GM21528 (cell line): ENCODE results near the gene ARMC3.
"Not testable (repeated sequence)": the region's sequence is repeated elsewhere in the genome, so short reads cannot be mapped to it uniquely, and the experiment has no call there.

ENCODE experiments used
- ATAC-seq: cut with Tn5 transposase; IDR thresholded peaks from one replicate; pipeline ENCODE4 v1.9.1; 2021; ENCODE audit warnings: mild to moderate bottlenecking, moderate library complexity; ENCODE audit not compliant: unreplicated experiment, low FRiP score

ARMC3 gene

DNA sequence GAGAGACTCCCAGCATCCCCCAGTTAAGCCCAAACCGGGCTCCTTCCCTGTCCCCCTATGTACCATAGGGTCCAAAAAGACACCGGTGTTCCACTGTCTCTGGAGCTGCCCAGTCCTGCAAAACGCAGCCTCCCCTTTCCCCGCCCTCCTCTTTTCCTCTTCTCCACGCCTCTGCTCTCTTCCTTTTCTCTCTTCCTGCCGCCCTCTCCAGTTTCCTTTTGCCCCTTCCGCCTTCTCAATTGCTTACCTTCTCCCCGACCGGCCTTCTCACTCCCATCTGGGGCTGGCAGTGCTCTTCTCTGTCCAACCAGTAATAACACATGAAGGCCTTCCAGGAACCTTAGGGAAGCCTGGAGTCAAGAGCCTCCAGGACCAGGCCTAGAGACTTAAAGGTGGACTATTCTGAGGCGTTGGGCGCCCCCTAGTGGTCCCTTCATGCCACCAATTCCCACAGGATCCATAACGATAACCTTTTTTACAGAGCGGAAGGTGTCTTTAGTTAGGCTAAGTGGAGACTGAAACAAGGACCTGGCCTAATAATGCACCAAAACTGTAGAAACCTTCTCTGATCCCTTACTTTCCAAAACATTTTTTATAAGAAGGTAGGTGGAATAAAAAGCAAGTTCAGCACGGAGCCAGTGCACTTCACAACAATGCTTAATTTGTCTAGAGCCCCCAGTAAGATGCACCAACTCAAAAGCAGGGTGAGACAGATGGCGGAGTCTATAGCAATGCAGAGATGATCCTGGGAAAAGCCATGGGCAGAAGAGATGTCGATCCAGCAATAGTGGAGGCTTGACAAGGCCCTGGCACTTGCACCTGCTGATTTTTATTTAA, 140.3 kb downstream of the ARMC3 start:
- ATAC-seq: no peak

DNA sequence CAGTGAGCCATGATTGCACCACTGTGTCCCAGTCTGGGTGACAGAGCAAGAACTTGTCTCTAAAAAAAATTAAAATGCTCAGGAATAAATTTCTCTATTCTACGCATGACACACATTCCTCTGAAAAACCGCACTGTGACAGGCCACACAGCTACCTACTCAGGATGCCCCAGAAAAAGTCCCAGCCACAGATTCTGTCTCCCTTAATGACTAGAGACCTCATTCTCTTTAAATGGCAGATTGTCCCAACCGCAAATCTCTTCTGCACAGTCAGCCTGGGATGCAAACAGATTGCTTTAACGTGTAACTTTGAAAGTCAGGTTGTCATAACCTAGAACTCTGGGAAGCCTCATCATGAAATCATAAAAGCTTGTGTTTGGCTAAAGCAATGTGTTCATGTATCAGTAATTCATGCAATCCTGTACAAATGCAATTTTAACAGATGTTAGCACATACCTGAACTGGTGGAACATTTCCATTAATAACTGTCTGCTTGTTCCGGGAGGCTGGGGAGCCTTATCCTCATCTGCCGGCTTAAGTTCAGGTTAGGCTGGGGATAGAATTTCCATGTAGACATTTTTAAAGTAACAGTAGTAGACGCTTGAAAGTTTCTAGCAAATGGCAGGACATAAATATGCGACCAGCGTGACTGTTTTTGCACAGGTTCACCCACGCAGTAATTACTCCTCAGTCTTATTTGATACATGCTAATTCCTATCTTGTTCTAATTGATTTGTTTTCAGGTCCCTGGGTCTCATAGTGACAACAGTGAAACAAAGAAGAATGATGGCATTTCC, 141.4 kb downstream of the ARMC3 start:
- no peak for ATAC-seq

DNA sequence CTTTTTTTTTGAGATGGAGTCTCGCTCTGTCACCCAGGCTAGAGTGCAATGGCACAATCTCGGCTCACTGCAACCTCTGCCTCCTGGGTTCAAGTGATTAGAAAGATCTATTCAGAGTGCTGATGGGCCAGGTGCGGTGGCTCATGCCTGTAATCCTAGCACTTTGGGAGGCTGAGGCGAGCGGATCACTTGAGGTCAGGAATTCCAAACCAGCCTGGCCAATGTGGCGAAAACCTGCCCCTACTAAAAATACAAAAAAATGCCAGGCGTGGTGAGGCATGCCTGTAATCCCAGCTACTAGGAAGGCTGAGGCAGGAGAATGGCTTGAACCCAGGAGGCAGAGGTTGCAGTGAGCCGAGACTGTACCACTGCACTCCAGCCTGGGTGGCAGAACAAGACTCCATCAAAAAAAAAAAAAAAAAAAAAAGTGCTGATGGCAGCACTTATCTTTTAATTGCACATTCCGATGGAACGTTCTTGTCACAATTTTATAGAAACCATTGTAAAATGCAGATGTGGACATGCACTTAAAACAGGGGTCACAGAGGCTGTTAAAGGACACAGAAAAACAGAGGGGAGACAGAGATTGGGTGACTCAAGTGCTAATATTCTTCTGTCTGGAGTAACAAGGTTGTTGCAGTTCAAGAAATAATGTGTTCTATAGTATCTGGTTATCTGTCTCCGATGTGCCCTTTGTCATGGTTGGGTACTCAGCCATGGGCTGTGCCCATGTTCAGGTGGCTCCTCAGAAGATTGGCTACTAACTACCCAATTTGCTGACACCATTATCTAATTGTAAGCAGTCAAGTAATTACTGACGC, 142.4 kb downstream of the ARMC3 start:
- ATAC-seq: not testable (repeated sequence)

DNA sequence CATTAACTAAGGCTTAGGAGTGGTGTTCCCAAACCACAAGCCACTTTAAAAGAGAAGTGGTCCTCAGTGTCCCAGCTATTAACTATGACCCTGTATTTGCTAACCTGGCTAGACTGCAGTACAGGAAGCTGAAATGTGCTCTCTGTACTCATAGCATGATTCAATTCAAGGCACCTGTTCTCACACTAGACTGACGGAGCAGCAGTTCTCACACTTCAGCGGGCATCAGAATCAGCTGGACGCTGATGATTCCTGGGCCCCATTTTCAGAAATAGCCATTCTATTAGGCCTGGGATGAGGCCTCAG, 143.0 kb downstream of the ARMC3 start:
- no peak for ATAC-seq

DNA sequence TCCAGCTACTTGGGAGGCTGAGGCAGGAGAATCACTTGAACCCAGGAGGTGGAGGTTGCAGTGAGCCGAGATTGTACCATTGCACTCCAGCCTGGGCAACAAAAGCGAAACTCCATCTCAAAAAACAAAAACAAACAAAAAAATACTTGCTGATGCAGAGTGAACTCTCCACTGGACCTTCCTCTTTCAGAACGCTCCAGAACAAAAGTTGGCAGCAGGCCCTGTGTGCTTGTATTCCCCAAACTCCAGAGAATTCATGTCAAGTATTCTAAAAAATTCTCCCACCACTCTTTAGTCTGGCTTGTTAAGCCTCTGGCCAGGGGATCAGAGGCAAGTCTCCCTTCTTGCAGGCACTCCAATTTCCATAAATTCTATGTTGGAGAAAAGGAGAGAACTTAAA, 144.7 kb downstream of the ARMC3 start:
- ATAC-seq: not testable (repeated sequence)

DNA sequence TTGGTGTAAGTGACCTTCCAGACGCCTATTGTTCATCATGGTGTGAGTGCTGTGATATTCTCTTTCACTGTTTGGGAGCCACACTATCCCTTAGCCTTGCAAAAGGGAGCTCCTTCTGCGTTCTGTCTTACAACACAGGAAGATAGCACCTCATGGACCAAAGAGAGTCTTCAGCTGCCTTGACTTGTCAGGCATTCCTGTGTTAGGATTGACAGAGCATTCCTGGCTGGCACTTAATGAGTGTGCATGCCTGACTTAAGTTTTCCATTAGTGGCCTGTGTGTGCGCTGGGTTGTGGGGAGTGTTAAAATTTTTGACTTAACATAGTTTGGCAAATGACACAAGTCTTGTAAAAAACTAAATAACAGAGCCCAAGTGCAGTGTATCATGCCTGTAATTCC, 145.7 kb downstream of the ARMC3 start:
- ATAC-seq: no peak

DNA sequence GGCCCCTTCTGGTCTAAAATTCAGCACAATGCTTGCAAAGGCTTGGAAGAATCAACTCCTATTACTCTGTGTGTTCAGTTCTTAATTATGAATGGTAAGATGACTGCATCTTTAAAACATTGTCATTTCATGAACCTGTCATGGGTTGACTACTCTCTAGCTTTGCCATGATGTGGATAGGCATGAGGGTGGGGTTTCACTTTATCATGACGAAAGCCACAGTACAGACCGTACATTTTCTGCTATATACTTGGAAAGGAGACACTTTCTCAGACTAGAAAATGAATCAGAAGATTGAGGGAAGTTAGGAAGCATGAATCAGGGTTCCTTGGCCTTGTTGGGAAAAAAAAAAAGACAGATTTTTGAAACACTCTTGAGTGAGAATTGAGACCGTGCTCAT, 147.8 kb downstream of the ARMC3 start:
- no peak for ATAC-seq

DNA sequence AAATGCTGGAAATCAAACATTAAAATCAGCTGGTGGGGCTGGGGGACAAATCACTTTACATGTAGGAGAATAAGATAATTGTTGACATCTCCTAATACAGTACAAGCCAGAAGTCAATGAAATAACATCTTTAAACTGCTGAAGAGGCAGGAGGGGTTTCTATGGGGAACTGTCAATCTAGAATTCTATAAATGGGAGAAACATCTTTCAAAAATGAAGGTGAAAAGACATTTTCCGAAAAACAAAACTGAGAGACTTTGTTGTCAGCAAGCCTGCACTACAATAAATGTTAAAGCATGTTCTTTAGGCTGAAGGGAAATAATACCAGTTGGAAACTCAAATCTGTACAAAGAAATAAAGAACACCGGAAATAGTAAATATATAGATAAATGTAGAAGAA, 150.3 kb downstream of the ARMC3 start:
- no peak for ATAC-seq

DNA sequence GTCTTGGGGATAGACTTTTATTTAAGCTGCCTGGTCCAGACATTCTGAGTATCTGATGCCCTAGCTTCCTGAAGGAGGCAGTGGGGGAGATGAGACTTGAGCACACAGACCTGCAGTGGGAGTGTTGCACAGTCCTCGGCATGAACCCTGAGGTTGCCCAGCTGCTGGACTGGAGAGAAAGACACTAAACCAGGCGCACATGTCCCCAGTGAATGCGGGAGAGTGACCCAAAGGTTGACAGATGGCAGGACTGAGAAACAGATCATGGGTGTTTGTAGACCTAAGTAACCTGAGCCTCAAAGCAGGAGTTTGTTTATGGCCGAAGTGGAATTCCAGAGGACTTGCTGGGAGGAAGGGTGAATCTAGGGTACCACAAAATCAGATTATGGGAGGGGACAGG, 151.8 kb downstream of the ARMC3 start:
- ATAC-seq: no peak

DNA sequence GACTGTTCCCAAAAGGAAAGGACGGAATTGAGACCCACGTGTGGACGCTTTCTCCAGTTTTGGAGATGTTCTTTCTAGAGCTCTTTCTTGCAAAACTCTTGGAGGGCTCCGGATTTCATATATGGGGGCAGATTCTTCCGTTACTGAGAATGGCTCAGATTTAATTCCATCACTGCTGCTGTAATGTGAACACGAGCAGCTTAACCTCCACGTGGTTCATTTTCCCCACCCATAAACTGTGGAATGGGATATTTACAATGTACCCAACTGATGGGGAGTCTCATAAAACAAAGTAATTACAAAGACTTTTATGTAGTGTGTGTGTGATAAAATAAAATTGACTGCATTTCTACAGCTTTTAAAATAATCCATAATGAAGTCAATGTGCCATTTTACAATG, 152.4 kb downstream of the ARMC3 start:
- ATAC-seq: no peak

DNA sequence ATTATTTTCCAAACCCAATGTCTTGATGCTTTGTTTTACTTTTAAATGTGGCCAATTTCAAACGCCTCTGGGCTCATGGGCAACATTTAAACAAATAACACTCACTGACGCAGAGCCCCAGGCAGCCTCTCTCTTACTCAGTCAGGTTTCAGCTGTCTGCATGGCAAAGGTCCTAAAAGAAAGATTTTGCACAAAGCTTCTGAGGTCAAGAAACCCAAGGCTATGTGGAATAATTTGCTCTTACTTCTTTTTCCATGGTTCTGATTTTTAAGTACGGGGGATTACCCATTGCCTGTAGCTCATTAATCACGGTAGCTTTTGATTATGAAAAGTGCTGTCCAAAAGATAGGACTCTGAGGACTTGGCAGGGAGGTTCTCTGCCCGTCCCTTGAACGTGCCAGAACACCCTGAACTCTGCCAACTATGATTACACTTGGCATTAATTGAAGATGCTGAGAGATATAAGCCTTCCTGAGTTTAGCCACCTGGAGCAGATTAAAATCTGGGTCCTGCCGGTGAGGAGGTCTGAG, 153.4 kb downstream of the ARMC3 start:
- no peak for ATAC-seq

DNA sequence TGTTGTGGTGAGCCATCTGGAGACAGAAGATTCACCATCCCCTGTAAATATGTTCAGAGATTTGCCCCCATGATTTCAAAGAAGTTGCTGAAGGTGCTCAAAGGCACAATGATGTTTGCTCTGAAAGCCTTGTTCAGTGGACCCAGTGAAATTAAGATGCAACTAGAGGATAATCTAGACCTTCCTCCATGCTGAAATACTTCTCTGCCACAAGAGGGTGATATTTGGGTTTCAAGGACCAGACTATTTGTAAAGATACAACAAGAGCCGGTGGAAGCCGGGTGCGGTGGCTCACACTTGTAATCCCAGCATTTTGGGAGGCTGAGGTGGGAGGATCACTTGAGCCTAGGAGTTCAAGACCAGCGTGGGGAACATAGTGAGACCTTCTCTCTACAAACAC, 154.0 kb downstream of the ARMC3 start:
- ATAC-seq: no peak
